HepG2 (cell line): ENCODE data around the gene DDX31. TPM values are rescaled to one million over a fixed set of nuclear protein-coding genes. Genes with fewer than 3 reads are reported as not detected.

Experiments used
- ATAD3A ChIP-seq: sonication (generic); formaldehyde crosslinking; IDR thresholded peaks from 2 replicates; pipeline ENCODE4 v1.4.0; 2020; ENCODE audit warnings: missing genetic modification reagents
- ATRX ChIP-seq: sonication (generic); formaldehyde crosslinking; IDR thresholded peaks from 2 replicates; pipeline ENCODE4 v1.4.0; 2020; ENCODE audit warnings: missing genetic modification reagents, borderline replicate concordance
- CCDC6 ChIP-seq: sonication (generic); formaldehyde crosslinking; IDR thresholded peaks from 2 replicates; pipeline ENCODE4 v1.8.1; 2022; ENCODE audit warnings: mild to moderate bottlenecking, missing genetic modification reagents, moderate library complexity
- CHD2 ChIP-seq: IDR thresholded peaks from 2 replicates; pipeline ENCODE4 v1.6.1; 2011; ENCODE audit warnings: low read depth, low read length, improper control_type of control experiment
- FOXC1 ChIP-seq: sonication (generic); formaldehyde crosslinking; IDR thresholded peaks from 2 replicates; pipeline ENCODE4 v1.8.0; 2022; ENCODE audit warnings: mild to moderate bottlenecking, missing genetic modification reagents, borderline replicate concordance
- GTF3A ChIP-seq: sonication (generic); formaldehyde crosslinking; conservative IDR thresholded peaks from 2 replicates; pipeline ENCODE4 v1.4.0; 2020; ENCODE audit warnings: mild to moderate bottlenecking, missing genetic modification reagents
- HMGA1 ChIP-seq: sonication (generic); formaldehyde crosslinking; conservative IDR thresholded peaks from 2 replicates; pipeline ENCODE4 v1.4.0; 2020; ENCODE audit warnings: missing genetic modification reagents
- KMT2B ChIP-seq: IDR thresholded peaks from 2 replicates; pipeline ENCODE4 v1.6.1; 2016; ENCODE audit warnings: missing genetic modification reagents, missing compliant biosample characterization
- MTF1 ChIP-seq: sonication (generic); formaldehyde crosslinking; IDR thresholded peaks from 2 replicates; pipeline ENCODE4 v1.5.0; 2020; ENCODE audit warnings: missing genetic modification reagents
- MTF2 ChIP-seq: sonication (generic); formaldehyde crosslinking; IDR thresholded peaks from 2 replicates; pipeline ENCODE4 v1.5.0; 2020; ENCODE audit warnings: missing genetic modification reagents, borderline replicate concordance
- NCOA5 ChIP-seq: sonication (generic); formaldehyde crosslinking; IDR thresholded peaks from 2 replicates; pipeline ENCODE4 v1.4.0; 2020; ENCODE audit warnings: missing genetic modification reagents
- RCOR2 ChIP-seq: IDR thresholded peaks from 2 replicates; pipeline ENCODE4 v1.6.1; 2016; ENCODE audit warnings: missing biosample characterization, missing genetic modification reagents
- RORA ChIP-seq: sonication (generic); formaldehyde crosslinking; IDR thresholded peaks from 2 replicates; pipeline ENCODE4 v1.5.0; 2020; ENCODE audit warnings: mild to moderate bottlenecking, missing genetic modification reagents, moderate library complexity
- SP5 ChIP-seq: IDR thresholded peaks from 2 replicates; pipeline ENCODE4 v1.6.1; 2016; ENCODE audit warnings: low read depth, borderline replicate concordance
- ZNF101 ChIP-seq: sonication (generic); formaldehyde crosslinking; IDR thresholded peaks from 2 replicates; pipeline ENCODE4 v1.4.0; 2020; ENCODE audit warnings: mild to moderate bottlenecking, low read depth, missing genetic modification reagents, borderline replicate concordance
- ZNF3 ChIP-seq: IDR thresholded peaks from 2 replicates; pipeline ENCODE4 v1.7.0; 2017; ENCODE audit warnings: inconsistent platforms
- ZNF546 ChIP-seq: sonication (generic); formaldehyde crosslinking; conservative IDR thresholded peaks from 2 replicates; pipeline ENCODE4 v1.8.1; 2023; ENCODE audit warnings: mild to moderate bottlenecking, missing genetic modification reagents
- ZNF703 ChIP-seq: sonication (generic); formaldehyde crosslinking; IDR thresholded peaks from 2 replicates; pipeline ENCODE4 v1.5.1; 2020; ENCODE audit warnings: missing genetic modification reagents, mild to moderate bottlenecking, moderate library complexity, borderline replicate concordance
- ZSCAN29 ChIP-seq: sonication (generic); formaldehyde crosslinking; conservative IDR thresholded peaks from 2 replicates; pipeline ENCODE4 v1.4.0; 2020; ENCODE audit warnings: mild to moderate bottlenecking, missing genetic modification reagents
- polyA plus RNA-seq, 8 experiments: library from polyadenylated mRNA; depleted of rRNA in 3 of 8; stranded (reverse) in 7 of 8; unstranded in 1 of 8; fragments of >200 nt; fragmentation: Illumina TruSeq in 4 of 8; extraction: Trizol in 4 of 8; gene quantifications; 2 replicates each; pipeline versions ENCODE4 v1.2.1 to v1.2.3, GENCODE V29; 2011 to 2016; ENCODE audit warnings: low read depth in 4 of 8, missing spikeins in 1 of 8, mixed read lengths in 1 of 8; ENCODE audit not compliant: insufficient read depth in 1 of 8
- total RNA-seq, 5 experiments: library from RNA; depleted of rRNA; stranded (reverse); fragments of >200 nt; fragmentation: Illumina TruSeq; extraction: Trizol; gene quantifications; 2 replicates each; pipeline ENCODE4 v1.2.3, GENCODE V29; 2016; ENCODE audit warnings: low read depth in 1 of 5
- TF ChIP-seq, protein P1 (sequence below), 2 experiments: fragments of 450-650 bp in 1 of 2; sonication (generic) in 1 of 2; formaldehyde crosslinking; IDR thresholded peaks; 2 replicates each; pipeline versions ENCODE4 v1.5.0 to v1.8.0; 2020 to 2022; ENCODE audit warnings: mild to moderate bottlenecking in 1 of 2, missing genetic modification reagents in 1 of 2
- TF ChIP-seq, protein P2 (sequence below): sonication (generic); formaldehyde crosslinking; IDR thresholded peaks from 2 replicates; pipeline ENCODE4 v1.4.0; 2020; ENCODE audit warnings: missing genetic modification reagents, borderline replicate concordance
- TF ChIP-seq, protein P3 (sequence below): sonication (generic); formaldehyde crosslinking; IDR thresholded peaks from 2 replicates; pipeline ENCODE4 v1.9.0; 2022; ENCODE audit warnings: missing genetic modification reagents, mild to moderate bottlenecking, borderline replicate concordance
- TF ChIP-seq, protein P4 (sequence below): sonication (generic); formaldehyde crosslinking; IDR thresholded peaks from 2 replicates; pipeline ENCODE4 v1.8.0; 2022; ENCODE audit warnings: missing genetic modification reagents, low read depth, mild to moderate bottlenecking, borderline replicate concordance
- TF ChIP-seq, protein P5 (sequence below): sonication (generic); formaldehyde crosslinking; IDR thresholded peaks from 2 replicates; pipeline ENCODE4 v1.8.1; 2023; ENCODE audit warnings: mild to moderate bottlenecking, missing genetic modification reagents

Gene DDX31
- total and polyA plus RNA-seq, 2 of the 13 experiments (the other 11 are each of a cell fraction or from before 2014, with no cell fraction given) = 11.4 to 16.3 TPM

DNA sequence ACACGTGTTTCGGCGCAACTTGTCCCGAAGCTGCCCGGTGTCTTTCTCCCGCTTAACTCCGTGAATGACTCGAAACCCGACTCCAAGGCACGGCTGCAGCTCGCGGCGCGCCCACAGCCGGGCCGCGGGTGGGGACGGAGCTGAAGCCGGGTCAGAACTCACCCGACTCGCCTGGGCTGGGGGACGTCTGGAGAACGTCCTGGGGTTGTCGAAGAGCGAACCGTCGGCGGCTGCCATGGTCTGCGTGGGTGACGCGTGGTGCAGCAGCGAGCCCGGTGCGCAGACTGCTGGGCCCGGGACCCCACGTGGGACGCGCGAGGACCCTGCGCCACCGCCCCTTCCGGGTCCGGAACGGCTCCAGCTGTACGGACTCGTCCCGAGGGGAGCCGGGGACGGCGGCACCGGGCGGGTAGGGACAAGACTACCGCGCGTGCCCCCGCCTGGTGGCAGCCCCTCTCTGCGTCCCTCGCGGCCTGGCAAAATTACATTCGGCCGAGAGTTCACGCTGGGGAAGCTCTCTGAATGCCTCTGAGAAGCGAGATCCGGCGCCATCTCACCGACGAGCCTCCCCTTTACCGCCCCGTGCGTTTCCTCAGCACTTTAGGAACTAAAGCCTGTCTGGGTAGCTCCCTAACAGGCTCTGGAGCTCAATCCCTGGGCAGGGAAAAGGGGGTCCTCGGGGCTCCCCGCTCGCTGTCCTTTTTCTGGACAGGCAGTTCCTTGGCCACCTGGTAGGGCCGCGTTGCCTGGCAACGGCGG lies at the start of gene DDX31 (continued):
- TF ChIP-seq, protein P1, sequence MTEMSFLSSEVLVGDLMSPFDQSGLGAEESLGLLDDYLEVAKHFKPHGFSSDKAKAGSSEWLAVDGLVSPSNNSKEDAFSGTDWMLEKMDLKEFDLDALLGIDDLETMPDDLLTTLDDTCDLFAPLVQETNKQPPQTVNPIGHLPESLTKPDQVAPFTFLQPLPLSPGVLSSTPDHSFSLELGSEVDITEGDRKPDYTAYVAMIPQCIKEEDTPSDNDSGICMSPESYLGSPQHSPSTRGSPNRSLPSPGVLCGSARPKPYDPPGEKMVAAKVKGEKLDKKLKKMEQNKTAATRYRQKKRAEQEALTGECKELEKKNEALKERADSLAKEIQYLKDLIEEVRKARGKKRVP (CRISPR knock-in tag; IDR thresholded peaks at IDR 0.05) = peak in 1 of 2 experiments; percentile 61; a peak in 1 of 4 replicates
- TF ChIP-seq CCDC6 (peak; percentile 46; the same call in 1 of the 2 replicates), CHD2 (no peak), RORA (no peak), ZNF703 (CRISPR knock-in tag) (peak; percentile 88; the same call in 1 of the 2 replicates), NCOA5 (CRISPR knock-in tag) (no peak), ZSCAN29 (CRISPR knock-in tag) (peak; percentile 67; the same call in 1 of the 2 replicates), GTF3A (CRISPR knock-in tag) (no peak), FOXC1 (peak; percentile 79; the same call in 1 of the 2 replicates), MTF1 (CRISPR knock-in tag) (no peak), ATAD3A (CRISPR knock-in tag) (no peak), RCOR2 (CRISPR knock-in tag) (no peak), ZNF101 (CRISPR knock-in tag) (0 out of 2 replicates have a peak, but pooled peaks have one; percentile 60), ZNF546 (CRISPR knock-in tag) (peak; percentile 83; the same call in 1 of the 2 replicates), ATRX (CRISPR knock-in tag) (no peak), SP5 (no peak; the same call in 1 of the 2 replicates), ZNF3 (CRISPR knock-in tag) (0 out of 2 replicates have a peak, but pooled peaks have one; percentile 23), MTF2 (no peak), HMGA1 (no peak), KMT2B (CRISPR knock-in tag) (peak; percentile 92)
- TF ChIP-seq, protein P2, sequence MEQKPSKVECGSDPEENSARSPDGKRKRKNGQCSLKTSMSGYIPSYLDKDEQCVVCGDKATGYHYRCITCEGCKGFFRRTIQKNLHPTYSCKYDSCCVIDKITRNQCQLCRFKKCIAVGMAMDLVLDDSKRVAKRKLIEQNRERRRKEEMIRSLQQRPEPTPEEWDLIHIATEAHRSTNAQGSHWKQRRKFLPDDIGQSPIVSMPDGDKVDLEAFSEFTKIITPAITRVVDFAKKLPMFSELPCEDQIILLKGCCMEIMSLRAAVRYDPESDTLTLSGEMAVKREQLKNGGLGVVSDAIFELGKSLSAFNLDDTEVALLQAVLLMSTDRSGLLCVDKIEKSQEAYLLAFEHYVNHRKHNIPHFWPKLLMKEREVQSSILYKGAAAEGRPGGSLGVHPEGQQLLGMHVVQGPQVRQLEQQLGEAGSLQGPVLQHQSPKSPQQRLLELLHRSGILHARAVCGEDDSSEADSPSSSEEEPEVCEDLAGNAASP (CRISPR knock-in tag) = peak; percentile 53; the same call in 1 of the 2 replicates
- TF ChIP-seq, protein P3, sequence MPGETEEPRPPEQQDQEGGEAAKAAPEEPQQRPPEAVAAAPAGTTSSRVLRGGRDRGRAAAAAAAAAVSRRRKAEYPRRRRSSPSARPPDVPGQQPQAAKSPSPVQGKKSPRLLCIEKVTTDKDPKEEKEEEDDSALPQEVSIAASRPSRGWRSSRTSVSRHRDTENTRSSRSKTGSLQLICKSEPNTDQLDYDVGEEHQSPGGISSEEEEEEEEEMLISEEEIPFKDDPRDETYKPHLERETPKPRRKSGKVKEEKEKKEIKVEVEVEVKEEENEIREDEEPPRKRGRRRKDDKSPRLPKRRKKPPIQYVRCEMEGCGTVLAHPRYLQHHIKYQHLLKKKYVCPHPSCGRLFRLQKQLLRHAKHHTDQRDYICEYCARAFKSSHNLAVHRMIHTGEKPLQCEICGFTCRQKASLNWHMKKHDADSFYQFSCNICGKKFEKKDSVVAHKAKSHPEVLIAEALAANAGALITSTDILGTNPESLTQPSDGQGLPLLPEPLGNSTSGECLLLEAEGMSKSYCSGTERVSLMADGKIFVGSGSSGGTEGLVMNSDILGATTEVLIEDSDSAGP (CRISPR knock-in tag) = peak; percentile 94
- TF ChIP-seq, protein P4, sequence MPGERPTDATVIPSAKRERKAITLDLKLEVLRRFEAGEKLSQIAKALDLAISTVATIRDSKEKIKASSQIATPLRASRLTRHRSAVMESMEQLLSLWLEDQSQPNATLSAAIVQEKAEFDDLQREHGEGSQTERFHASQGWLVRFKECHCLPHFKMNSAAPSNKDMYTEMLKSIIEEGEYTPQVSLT (CRISPR knock-in tag) = no peak
- TF ChIP-seq, protein P5, sequence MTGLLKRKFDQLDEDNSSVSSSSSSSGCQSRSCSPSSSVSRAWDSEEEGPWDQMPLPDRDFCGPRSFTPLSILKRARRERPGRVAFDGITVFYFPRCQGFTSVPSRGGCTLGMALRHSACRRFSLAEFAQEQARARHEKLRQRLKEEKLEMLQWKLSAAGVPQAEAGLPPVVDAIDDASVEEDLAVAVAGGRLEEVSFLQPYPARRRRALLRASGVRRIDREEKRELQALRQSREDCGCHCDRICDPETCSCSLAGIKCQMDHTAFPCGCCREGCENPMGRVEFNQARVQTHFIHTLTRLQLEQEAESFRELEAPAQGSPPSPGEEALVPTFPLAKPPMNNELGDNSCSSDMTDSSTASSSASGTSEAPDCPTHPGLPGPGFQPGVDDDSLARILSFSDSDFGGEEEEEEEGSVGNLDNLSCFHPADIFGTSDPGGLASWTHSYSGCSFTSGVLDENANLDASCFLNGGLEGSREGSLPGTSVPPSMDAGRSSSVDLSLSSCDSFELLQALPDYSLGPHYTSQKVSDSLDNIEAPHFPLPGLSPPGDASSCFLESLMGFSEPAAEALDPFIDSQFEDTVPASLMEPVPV (CRISPR knock-in tag) = 0 out of 2 replicates have a peak, but pooled peaks have one; percentile 67
